Placental epithelial cell (primary cell): ENCODE results near the gene NDUFB3. TPM values are rescaled to one million over a fixed set of nuclear protein-coding genes. Genes with fewer than 3 reads are reported as not detected.

Source experiments
- small RNA-seq: library from RNA; depleted of rRNA; stranded (forward); fragments of <200 nt; gene quantifications from one replicate; pipeline ENCODE3, GENCODE V24; 2012
- total RNA-seq: library from RNA; depleted of rRNA; stranded (reverse); fragments of >200 nt; gene quantifications from 2 replicates; pipeline ENCODE4 v1.2.3, GENCODE V29; 2012

Gene NDUFB3
- 47.5 and 53.5 TPM in 2 replicates for total RNA-seq

GRCh38 chr2:201071479-201072200 is at the start of gene NDUFB3, which contains the start of gene HYCC2:
Gene NDUFB3 (plus strand): TSS chr2:201072001. CDS start chr2:201078883, 6,882 bp downstream.
Gene HYCC2 (minus strand): TSS chr2:201071671. CDS start chr2:201024009, 47,662 bp downstream.

DNA sequence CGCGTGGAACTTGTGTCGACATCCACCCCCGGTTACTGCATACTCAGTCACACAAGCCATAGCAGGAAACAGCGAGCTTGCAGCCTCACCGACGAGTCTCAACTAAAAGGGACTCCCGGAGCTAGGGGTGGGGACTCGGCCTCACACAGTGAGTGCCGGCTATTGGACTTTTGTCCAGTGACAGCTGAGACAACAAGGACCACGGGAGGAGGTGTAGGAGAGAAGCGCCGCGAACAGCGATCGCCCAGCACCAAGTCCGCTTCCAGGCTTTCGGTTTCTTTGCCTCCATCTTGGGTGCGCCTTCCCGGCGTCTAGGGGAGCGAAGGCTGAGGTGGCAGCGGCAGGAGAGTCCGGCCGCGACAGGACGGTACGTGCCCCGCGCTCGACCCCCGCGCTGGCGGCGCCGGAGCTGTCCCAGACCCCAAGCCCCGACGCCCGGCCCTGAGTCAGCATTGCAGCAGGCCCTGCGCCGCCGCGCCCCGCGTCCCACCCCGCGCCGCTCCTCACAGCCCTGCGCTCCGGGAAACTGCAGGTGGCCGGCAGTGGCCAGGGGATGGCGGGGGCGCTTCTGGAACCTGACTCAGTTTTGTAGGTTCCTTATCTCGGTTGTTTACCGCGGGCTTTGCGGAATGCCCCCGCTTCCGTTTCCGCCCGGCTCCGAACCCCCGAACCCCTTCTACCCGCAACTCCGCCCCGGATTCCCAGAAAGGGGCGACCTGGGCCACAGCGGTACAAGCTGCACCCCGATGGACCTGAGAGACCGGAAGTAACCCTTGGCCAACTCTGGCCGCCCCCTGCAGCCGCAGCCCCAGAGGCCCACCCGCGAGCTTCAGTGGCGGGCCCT is 44.5 kb downstream of the NDUFB3 start, which contains the start of gene CFLAR:
Gene CFLAR, plus strand, starts transcription at position 50 of the 844 bp plus-strand sequence. CDS start 13,702 bp downstream, outside the sequence.

Small RNAs within 50 kb of the gene (small RNA-seq; reads per million reads assigned to genes)
- not detected for gene RNU6-1206P

Other genes starting within 250 kb of the NDUFB3 start
- 44.6 and 82.1 TPM in 2 replicates for gene CLK1, start 207.3 kb upstream of the NDUFB3 start, total RNA-seq
- gene PPIL3, start 182.9 kb upstream of the NDUFB3 start, total RNA-seq: 20.9 and 59.3 TPM in 2 replicates
- 20.0 and 21.9 TPM in 2 replicates for gene NIF3L1, start 182.6 kb upstream of the NDUFB3 start, total RNA-seq
- 12.2 and 15.2 TPM in 2 replicates for gene ORC2, start 108.3 kb upstream of the NDUFB3 start, total RNA-seq
- gene HYCC2, start 330 bp upstream of the NDUFB3 start, total RNA-seq: 7.5 and 10.1 TPM in 2 replicates
- 105 and 153 TPM in 2 replicates for gene CFLAR, start 44.2 kb downstream of the NDUFB3 start, total RNA-seq
- 0.39 and 0.65 TPM in 2 replicates for gene CASP10, start 111.1 kb downstream of the NDUFB3 start, total RNA-seq
- gene CASP8, start 188.5 kb downstream of the NDUFB3 start, total RNA-seq: 15.8 and 24.7 TPM in 2 replicates